NB4 (cell line): ENCODE data around the gene OR4L1.

Source experiments
- POLR2A ChIP-seq: IDR thresholded peaks from 2 replicates; pipeline ENCODE4 v1.6.1; 2011; ENCODE audit warnings: mild to moderate bottlenecking; ENCODE audit not compliant: insufficient read length; ENCODE audit errors: extremely low read depth
- TF ChIP-seq, protein P1 (sequence below): IDR thresholded peaks from 2 replicates; pipeline ENCODE4 v1.6.1; 2011; ENCODE audit warnings: low read depth, low read length
- TF ChIP-seq, protein P2 (sequence below): IDR thresholded peaks from one replicate; pipeline ENCODE4 v1.5.1; 2012; ENCODE audit warnings: low read depth, low read length

DNA sequence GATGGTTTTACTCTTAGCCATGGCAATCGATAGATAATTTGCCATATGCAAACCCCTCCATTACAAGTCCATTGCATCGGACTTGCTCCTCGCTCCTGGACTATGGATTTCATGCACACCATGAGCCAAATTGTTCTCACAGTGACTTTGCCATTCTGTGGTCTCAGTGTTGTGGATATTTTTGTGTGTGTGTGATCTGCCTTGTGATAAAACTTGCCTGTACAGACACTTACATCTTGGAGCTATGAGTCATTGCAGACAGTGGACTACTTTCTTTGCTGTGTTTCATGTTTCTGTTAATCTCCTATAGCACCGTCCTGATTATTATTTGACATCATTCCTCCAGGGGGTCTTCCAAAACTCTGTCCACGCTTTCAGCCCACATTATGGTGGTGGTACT is 15.6 kb upstream of the OR4L1 start:
- TF ChIP-seq, protein P1, sequence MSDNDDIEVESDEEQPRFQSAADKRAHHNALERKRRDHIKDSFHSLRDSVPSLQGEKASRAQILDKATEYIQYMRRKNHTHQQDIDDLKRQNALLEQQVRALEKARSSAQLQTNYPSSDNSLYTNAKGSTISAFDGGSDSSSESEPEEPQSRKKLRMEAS: no peak
- TF ChIP-seq, protein P2, sequence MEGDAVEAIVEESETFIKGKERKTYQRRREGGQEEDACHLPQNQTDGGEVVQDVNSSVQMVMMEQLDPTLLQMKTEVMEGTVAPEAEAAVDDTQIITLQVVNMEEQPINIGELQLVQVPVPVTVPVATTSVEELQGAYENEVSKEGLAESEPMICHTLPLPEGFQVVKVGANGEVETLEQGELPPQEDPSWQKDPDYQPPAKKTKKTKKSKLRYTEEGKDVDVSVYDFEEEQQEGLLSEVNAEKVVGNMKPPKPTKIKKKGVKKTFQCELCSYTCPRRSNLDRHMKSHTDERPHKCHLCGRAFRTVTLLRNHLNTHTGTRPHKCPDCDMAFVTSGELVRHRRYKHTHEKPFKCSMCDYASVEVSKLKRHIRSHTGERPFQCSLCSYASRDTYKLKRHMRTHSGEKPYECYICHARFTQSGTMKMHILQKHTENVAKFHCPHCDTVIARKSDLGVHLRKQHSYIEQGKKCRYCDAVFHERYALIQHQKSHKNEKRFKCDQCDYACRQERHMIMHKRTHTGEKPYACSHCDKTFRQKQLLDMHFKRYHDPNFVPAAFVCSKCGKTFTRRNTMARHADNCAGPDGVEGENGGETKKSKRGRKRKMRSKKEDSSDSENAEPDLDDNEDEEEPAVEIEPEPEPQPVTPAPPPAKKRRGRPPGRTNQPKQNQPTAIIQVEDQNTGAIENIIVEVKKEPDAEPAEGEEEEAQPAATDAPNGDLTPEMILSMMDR: no peak
- no peak for TF ChIP-seq POLR2A
